Progenitor cell of endocrine pancreas (in vitro differentiated cells): ENCODE data around the gene FMN1. TPM values are rescaled to one million over a fixed set of nuclear protein-coding genes. Genes with fewer than 3 reads are reported as not detected.

Source experiments
- DNase-seq: peaks from one replicate; pipeline ENCODE4 v3.0.0; 2021; ENCODE audit warnings: low spot score; ENCODE audit not compliant: unreplicated experiment
- H3K27ac Mint-ChIP-seq: 2 replicates; pipeline ENCODE4 v1.8.0; 2021; ENCODE audit warnings: mild to moderate bottlenecking, moderate library complexity, mixed read lengths
- H3K27me3 Mint-ChIP-seq: 2 replicates; pipeline ENCODE4 v1.8.0; 2021; ENCODE audit warnings: mixed read lengths
- H3K36me3 Mint-ChIP-seq: 2 replicates; pipeline ENCODE4 v1.8.0; 2022; ENCODE audit warnings: mixed read lengths; ENCODE audit not compliant: insufficient read depth
- H3K4me1 Mint-ChIP-seq: 2 replicates; pipeline ENCODE4 v1.8.0; 2021; ENCODE audit warnings: low read depth, mixed read lengths
- H3K4me3 Mint-ChIP-seq: 2 replicates; pipeline ENCODE4 v1.8.0; 2021; ENCODE audit warnings: low read depth, mild to moderate bottlenecking, moderate library complexity, mixed read lengths
- H3K9me3 Mint-ChIP-seq: 2 replicates; pipeline ENCODE4 v1.8.0; 2021; ENCODE audit warnings: low read depth, mixed read lengths
- CTCF ChIP-seq: fragments of 200-600 bp; sonication (generic); IDR thresholded peaks from one replicate; pipeline ENCODE4 v1.5.0; 2021; ENCODE audit warnings: antibody characterized with exemption, mild to moderate bottlenecking; ENCODE audit not compliant: unreplicated experiment
- total RNA-seq: library from RNA; stranded (reverse); gene quantifications from 2 replicates; pipeline ENCODE4 v1.2.1, GENCODE V29; 2021

FMN1 gene
- total RNA-seq, 1 donor from 2014 or later = 0.41 TPM

GRCh38 chr15:33215941-33216872, 21.7 kb upstream of the FMN1 start:
- no peaks in the 10 kb centered on the region for H3K4me1 Mint-ChIP-seq
- no peak overlapping the region for H3K27ac Mint-ChIP-seq
- no peaks in the 10 kb centered on the region for H3K27me3 Mint-ChIP-seq
- no peaks in the 10 kb centered on the region for H3K36me3 Mint-ChIP-seq
- TF ChIP-seq CTCF = peak; percentile 59
- no peak overlapping the region for H3K4me3 Mint-ChIP-seq
- no peaks in the 10 kb centered on the region for H3K9me3 Mint-ChIP-seq
- DNase-seq = no peak

GRCh38 chr15:33211176-33211808, 16.8 kb upstream of the FMN1 start:
- H3K4me1 Mint-ChIP-seq = no peaks in the 10 kb centered on the region
- no peak overlapping the region for H3K27ac Mint-ChIP-seq
- no peak for TF ChIP-seq CTCF
- H3K4me3 Mint-ChIP-seq = no peak overlapping the region
- H3K9me3 Mint-ChIP-seq = no peaks in the 10 kb centered on the region
- H3K27me3 Mint-ChIP-seq = no peaks in the 10 kb centered on the region
- no peaks in the 10 kb centered on the region for H3K36me3 Mint-ChIP-seq
- no peak for DNase-seq

- no peaks in the 10 kb centered on the region for H3K36me3 Mint-ChIP-seq
- H3K4me3 Mint-ChIP-seq = no peak overlapping the region
- no peaks in the 10 kb centered on the region for H3K4me1 Mint-ChIP-seq
- H3K9me3 Mint-ChIP-seq = no peaks in the 10 kb centered on the region
- H3K27ac Mint-ChIP-seq = no peak overlapping the region
- H3K27me3 Mint-ChIP-seq = no peaks in the 10 kb centered on the region
- no peak for DNase-seq
- no peak for TF ChIP-seq CTCF
Observed at GRCh38 chr15:33209575-33210481, 15.3 kb upstream of the FMN1 start.

GRCh38 chr15:33207646-33208045, 13.1 kb upstream of the FMN1 start:
- Mint-ChIP-seq H3K27me3 (no peaks in the 10 kb centered on the region), H3K4me3 (no peak overlapping the region), H3K36me3 (no peaks in the 10 kb centered on the region), H3K27ac (no peak overlapping the region), H3K4me1 (peaks cover 2% of the 10 kb centered on the region), H3K9me3 (no peaks in the 10 kb centered on the region)
- no peak for DNase-seq
- no peak for TF ChIP-seq CTCF

- no peak for TF ChIP-seq CTCF
- Mint-ChIP-seq H3K27me3 (no peaks in the 10 kb centered on the region), H3K27ac (no peak overlapping the region), H3K9me3 (no peaks in the 10 kb centered on the region), H3K36me3 (no peaks in the 10 kb centered on the region), H3K4me3 (no peak overlapping the region), H3K4me1 (peaks cover 9% of the 10 kb centered on the region)
- DNase-seq = no peak
Observed at GRCh38 chr15:33206366-33206765, 11.9 kb upstream of the FMN1 start.
